Loucy (cell line): ENCODE measurements around the gene AHCY.

Experiments
- CTCF ChIP-seq: fragments of 200-600 bp; sonication (generic); conservative IDR thresholded peaks from 2 replicates; pipeline ENCODE4 v1.5.1; 2014; ENCODE audit warnings: mild to moderate bottlenecking, antibody characterized with exemption, low read length
- EZH2phosphoT487 ChIP-seq: fragments of 200-600 bp; IDR thresholded peaks from 2 replicates; pipeline ENCODE4 v1.6.1; 2018; ENCODE audit warnings: antibody characterized with exemption, mild to moderate bottlenecking, moderate library complexity, borderline replicate concordance

GRCh38 chr20:34283844-34284243 lies 19.3 kb downstream of the AHCY start:
- TF ChIP-seq CTCF (no peak), EZH2phosphoT487 (no peak)
